ENCODE data around the gene IBTK.

Gene IBTK

DNA sequence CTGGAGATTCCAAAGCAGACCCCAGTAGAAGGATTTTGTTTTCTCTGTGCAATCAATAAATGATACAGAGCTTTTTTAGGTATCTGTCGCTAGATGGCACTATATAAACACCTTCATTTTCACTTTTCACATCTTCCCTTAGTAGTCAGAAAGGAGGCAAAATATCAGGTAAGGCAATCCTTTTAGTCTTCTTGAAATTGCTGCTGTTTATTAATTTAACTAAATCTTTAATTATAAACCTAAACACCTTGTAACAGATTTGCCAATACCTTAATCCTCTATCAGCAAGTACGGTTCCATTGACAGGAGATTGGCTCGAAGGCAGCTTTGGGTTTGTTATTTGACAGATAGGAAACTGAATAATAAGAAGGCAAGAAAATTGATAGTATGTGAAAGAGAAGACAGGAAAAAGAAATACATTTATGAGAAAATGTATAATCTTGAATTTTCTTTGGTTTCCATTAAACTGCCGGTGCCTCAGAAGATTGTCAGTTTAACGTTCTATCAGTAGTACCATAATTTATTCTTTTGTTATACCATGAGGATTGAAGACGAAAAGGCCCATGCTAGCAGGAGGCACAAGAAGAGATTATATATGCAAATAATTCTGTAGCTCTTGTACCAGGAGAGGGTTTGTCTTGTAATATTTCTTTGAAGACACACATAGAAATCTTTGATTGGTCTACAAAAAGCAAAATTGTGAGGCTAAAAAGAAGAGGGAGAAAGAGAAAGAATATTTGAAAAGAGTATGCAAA is 23.5 kb upstream of the IBTK start:
- peak; percentile 50 for DNase-seq (ENCODE audit: low spot score)
- in situ Hi-C loops (cut with MboI; ENCODE audit: low sequenced_read_pairs, unreplicated experiment), result loop anchor here (25.0 kb wide), 1 partner anchor 941 kb away; no protein-coding TSS in a partner anchor
- TF ChIP-seq, protein P1, sequence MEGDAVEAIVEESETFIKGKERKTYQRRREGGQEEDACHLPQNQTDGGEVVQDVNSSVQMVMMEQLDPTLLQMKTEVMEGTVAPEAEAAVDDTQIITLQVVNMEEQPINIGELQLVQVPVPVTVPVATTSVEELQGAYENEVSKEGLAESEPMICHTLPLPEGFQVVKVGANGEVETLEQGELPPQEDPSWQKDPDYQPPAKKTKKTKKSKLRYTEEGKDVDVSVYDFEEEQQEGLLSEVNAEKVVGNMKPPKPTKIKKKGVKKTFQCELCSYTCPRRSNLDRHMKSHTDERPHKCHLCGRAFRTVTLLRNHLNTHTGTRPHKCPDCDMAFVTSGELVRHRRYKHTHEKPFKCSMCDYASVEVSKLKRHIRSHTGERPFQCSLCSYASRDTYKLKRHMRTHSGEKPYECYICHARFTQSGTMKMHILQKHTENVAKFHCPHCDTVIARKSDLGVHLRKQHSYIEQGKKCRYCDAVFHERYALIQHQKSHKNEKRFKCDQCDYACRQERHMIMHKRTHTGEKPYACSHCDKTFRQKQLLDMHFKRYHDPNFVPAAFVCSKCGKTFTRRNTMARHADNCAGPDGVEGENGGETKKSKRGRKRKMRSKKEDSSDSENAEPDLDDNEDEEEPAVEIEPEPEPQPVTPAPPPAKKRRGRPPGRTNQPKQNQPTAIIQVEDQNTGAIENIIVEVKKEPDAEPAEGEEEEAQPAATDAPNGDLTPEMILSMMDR (IDR thresholded peaks at IDR 0.05; ENCODE audit: borderline replicate concordance, control extremely low read depth, extremely low read depth, insufficient read depth, missing control alignments), result peak; percentile 44

DNA sequence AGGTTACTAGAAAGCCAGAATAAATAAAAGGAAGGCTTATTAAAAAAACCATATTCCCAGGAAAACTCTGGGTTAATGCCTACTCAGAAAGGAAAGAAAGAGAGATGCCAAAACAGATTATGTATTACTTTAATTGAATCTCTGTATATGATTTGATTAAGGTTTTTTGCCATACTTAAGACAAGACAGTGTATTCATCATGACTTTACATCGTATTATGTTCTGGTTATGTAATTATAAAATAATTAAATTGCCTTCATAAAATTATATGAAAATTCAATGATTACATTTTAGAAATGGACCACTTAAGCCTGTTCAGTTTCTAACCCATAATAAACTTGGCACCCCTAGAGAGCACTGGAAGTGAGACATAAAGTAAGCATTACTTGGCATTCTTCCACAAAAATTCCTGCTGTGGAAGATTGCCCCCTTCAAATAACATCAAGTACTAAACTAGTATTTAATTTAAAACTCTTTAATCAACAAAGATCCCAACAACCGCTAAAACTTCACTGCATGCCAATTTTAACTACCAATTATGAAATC is 20.8 kb upstream of the IBTK start:
- no peak for DNase-seq (ENCODE audit: low spot score)
- TF ChIP-seq, protein P1 (IDR thresholded peaks at IDR 0.05; ENCODE audit: borderline replicate concordance, control extremely low read depth, extremely low read depth, insufficient read depth, missing control alignments), result no peak
- in situ Hi-C loops (cut with MboI; ENCODE audit: low sequenced_read_pairs, unreplicated experiment), result loop anchor here (25.0 kb wide), 1 partner anchor 944 kb away; no protein-coding TSS in a partner anchor

DNA sequence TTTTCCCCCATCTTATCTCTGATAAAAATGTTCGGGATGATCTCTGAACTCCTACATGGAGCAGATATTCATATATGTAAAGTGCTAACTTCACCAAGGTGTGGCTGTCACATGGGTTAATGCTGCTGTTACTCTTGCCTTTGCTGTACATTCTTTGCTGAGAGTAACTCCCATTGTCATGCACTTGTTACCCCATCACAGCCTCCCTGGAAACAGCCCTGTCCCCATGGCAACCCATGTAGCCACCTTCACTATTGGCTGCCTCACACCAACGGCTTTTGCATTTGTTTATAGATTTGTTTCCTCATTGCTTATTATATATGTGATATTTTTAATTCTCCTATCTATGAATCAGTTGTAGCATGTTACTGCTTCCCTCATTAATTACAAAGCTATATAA is 17.3 kb upstream of the IBTK start:
- DNase-seq (ENCODE audit: low spot score), result no peak
- TF ChIP-seq, protein P1 (IDR thresholded peaks at IDR 0.05; ENCODE audit: borderline replicate concordance, control extremely low read depth, extremely low read depth, insufficient read depth, missing control alignments), result no peak
- in situ Hi-C loops (cut with MboI; ENCODE audit: low sequenced_read_pairs, unreplicated experiment), result loop anchor here (25.0 kb wide), 1 partner anchor 947 kb away; no protein-coding TSS in a partner anchor

DNA sequence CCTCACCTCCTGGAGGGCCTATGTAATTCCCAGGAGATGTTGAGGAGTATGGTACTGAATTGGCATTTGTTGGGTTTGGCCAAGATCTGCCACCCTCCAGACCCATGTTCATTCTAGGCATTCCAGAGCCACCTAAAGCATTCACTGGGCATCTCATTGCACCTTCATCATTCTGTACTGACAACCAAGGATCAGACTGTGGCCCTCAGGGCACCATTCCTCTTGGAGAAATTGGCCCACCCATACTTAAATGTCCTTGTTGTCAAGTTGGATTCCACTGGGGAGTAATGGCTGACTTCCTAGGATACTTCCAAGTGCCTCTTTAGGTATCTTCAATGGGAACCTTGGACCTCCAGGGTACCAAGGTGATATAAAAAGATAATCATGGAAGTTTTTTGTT is 16.8 kb upstream of the IBTK start:
- DNase-seq (ENCODE audit: low spot score), result no peak
- in situ Hi-C loops (cut with MboI; ENCODE audit: low sequenced_read_pairs, unreplicated experiment), result loop anchor here (25.0 kb wide), 1 partner anchor 948 kb away; no protein-coding TSS in a partner anchor
- TF ChIP-seq, protein P1 (IDR thresholded peaks at IDR 0.05; ENCODE audit: borderline replicate concordance, control extremely low read depth, extremely low read depth, insufficient read depth, missing control alignments), result no peak

DNA sequence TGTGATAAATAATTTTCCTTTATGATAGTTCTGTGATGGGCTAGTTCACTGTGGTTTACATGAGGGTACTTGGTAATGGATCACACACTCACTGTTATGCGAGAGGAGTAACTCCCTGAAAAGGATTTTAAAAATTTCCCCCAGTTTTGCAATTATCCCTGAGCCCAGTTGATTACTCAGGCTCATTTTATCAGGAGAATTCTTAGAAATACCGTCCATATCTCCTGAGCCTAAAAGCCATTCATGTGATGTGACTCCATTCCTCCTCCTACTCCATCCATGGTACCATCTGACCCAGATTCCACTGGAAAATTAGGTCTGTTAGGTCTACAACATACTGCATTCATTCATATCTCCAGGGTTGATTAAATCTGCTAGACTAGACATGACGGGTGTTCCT is 16.4 kb upstream of the IBTK start:
- in situ Hi-C loops (cut with MboI; ENCODE audit: low sequenced_read_pairs, unreplicated experiment), result loop anchor here (25.0 kb wide), 1 partner anchor 948 kb away; no protein-coding TSS in a partner anchor
- DNase-seq (ENCODE audit: low spot score), result no peak
- TF ChIP-seq, protein P1 (IDR thresholded peaks at IDR 0.05; ENCODE audit: borderline replicate concordance, control extremely low read depth, extremely low read depth, insufficient read depth, missing control alignments), result no peak

DNA sequence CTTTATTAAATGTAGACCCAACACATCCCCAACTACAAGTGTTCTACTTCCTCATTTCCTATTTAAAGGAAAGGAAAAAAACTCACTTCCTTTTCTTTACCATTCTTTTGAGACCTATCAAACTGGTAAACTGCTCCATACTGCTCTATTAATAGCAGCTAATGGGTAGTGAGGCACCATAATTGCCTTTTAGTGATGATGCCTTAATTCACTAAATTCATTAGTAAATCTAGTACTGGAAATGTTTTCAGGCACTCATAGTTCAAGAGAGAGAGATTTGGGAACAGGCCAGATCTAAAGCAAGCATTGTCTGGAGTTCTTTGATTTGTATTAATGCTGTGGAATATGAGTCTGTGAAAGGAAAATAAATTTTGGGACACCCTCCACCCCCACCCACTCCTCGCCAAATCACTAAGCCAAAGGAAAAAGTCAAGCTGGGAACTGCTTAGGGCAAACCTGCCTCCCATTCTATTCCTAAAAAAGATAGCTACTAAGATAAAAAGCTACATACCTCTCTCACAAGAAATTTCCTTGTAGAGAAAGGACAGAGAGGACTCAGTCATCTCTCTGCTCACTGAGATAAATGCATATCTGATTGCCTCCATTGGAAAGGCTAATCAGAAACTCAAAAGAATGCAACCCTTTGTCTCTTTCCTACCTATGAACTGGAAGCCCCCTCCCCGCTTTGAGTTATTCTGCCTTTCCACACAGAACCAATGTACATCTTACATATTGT is 13.6 kb upstream of the IBTK start:
- in situ Hi-C loops (cut with MboI; ENCODE audit: low sequenced_read_pairs, unreplicated experiment), result loop anchor here (25.0 kb wide), 1 partner anchor 951 kb away; no protein-coding TSS in a partner anchor
- no peak for DNase-seq (ENCODE audit: low spot score)

More for the DNA sequence above, 13.6 kb upstream of the IBTK start:
- TF ChIP-seq, protein P1 (IDR thresholded peaks at IDR 0.05; ENCODE audit: borderline replicate concordance, control extremely low read depth, extremely low read depth, insufficient read depth, missing control alignments), result no peak
